Panc1 (cell line): ENCODE data around the gene UBE2U.

Experiments
- POLR2AphosphoS5 ChIP-seq: IDR thresholded peaks from 2 replicates; pipeline ENCODE4 v1.6.1; 2012; ENCODE audit warnings: mild to moderate bottlenecking, low read depth, low read length, moderate library complexity
- SIN3A ChIP-seq: IDR thresholded peaks from 2 replicates; pipeline ENCODE4 v1.6.1; 2012; ENCODE audit warnings: low read depth, mild to moderate bottlenecking, low read length, moderate library complexity, borderline replicate concordance; ENCODE audit not compliant: insufficient read depth
- TF ChIP-seq, protein P1 (sequence below): fragments of 450-650 bp; IDR thresholded peaks from 2 replicates; pipeline ENCODE4 v1.5.1; 2017; ENCODE audit warnings: mild to moderate bottlenecking
- TF ChIP-seq, protein P2 (sequence below), 2 experiments: IDR thresholded peaks; 2 replicates each; pipeline ENCODE4 v1.6.1; 2011 to 2012; ENCODE audit warnings: low read depth in 2 of 2, control low read depth in 1 of 2, low read length in 1 of 2, mild to moderate bottlenecking in 1 of 2, moderate library complexity in 1 of 2; ENCODE audit not compliant: insufficient read depth in 1 of 2

DNA sequence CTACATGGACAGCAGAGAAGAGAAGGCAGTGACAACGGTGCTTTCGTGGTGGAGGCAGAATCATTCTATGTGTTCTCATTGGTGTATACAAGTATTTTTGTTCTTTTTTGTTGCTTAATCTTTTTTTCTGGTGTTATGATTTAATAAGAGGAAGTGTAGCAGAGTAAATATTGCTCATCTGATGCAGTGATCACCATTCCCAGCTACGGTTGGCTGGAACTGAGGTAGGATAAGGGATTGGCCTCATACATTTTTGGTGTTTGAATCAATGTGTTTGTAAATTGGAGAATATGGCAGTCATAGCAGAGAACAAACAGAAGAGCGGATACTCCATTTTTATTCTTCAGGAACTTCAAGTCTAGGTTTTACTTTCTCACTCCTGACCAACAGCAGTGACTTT lies 76.6 kb downstream of the UBE2U start:
- TF ChIP-seq, protein P1, sequence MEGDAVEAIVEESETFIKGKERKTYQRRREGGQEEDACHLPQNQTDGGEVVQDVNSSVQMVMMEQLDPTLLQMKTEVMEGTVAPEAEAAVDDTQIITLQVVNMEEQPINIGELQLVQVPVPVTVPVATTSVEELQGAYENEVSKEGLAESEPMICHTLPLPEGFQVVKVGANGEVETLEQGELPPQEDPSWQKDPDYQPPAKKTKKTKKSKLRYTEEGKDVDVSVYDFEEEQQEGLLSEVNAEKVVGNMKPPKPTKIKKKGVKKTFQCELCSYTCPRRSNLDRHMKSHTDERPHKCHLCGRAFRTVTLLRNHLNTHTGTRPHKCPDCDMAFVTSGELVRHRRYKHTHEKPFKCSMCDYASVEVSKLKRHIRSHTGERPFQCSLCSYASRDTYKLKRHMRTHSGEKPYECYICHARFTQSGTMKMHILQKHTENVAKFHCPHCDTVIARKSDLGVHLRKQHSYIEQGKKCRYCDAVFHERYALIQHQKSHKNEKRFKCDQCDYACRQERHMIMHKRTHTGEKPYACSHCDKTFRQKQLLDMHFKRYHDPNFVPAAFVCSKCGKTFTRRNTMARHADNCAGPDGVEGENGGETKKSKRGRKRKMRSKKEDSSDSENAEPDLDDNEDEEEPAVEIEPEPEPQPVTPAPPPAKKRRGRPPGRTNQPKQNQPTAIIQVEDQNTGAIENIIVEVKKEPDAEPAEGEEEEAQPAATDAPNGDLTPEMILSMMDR: no peak
- TF ChIP-seq, protein P2, sequence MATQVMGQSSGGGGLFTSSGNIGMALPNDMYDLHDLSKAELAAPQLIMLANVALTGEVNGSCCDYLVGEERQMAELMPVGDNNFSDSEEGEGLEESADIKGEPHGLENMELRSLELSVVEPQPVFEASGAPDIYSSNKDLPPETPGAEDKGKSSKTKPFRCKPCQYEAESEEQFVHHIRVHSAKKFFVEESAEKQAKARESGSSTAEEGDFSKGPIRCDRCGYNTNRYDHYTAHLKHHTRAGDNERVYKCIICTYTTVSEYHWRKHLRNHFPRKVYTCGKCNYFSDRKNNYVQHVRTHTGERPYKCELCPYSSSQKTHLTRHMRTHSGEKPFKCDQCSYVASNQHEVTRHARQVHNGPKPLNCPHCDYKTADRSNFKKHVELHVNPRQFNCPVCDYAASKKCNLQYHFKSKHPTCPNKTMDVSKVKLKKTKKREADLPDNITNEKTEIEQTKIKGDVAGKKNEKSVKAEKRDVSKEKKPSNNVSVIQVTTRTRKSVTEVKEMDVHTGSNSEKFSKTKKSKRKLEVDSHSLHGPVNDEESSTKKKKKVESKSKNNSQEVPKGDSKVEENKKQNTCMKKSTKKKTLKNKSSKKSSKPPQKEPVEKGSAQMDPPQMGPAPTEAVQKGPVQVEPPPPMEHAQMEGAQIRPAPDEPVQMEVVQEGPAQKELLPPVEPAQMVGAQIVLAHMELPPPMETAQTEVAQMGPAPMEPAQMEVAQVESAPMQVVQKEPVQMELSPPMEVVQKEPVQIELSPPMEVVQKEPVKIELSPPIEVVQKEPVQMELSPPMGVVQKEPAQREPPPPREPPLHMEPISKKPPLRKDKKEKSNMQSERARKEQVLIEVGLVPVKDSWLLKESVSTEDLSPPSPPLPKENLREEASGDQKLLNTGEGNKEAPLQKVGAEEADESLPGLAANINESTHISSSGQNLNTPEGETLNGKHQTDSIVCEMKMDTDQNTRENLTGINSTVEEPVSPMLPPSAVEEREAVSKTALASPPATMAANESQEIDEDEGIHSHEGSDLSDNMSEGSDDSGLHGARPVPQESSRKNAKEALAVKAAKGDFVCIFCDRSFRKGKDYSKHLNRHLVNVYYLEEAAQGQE (IDR thresholded peaks at IDR 0.05; ENCODE audit: insufficient read depth in 1 of 2, low read depth in 2 of 2, low read length in 1 of 2): no peak
- TF ChIP-seq POLR2AphosphoS5 (no peak), SIN3A (no peak)
